ENCODE data around the gene HLA-DMA.
A peak's percentile ranks its signal among the peaks of the same experiment; 100 is the strongest.

Gene HLA-DMA

GRCh38 chr6:32952817-32953739 is at the start of gene HLA-DMA:
Gene HLA-DMA (minus strand): TSS chr6:32953097. CDS start chr6:32953036, 61 bp downstream.
- peak; percentile 76 for DNase-seq

- no peak for DNase-seq
Observed at GRCh38 chr6:33001685-33002084, 48.8 kb upstream of the HLA-DMA start.

DNA sequence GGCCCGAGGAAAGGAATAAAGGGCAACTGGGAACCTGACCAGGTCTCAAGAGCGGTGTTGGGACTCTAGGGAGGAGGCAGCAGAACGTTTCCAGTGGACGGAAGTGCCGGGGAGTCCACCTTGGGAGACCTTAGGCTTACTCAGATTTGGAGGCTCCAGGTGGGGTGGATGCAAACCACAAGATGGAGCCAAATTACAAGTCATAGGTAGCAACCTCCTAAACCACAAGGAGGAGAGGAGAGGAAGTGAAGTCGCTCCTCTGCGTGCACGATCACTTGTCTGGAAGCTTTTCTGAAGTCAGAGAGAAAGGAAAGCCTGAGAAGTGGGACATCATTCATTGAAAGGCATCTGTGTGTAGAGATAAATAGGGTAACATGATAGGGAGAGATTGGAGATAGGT is 47.2 kb upstream of the HLA-DMA start:
- DNase-seq, result no peak

DNA sequence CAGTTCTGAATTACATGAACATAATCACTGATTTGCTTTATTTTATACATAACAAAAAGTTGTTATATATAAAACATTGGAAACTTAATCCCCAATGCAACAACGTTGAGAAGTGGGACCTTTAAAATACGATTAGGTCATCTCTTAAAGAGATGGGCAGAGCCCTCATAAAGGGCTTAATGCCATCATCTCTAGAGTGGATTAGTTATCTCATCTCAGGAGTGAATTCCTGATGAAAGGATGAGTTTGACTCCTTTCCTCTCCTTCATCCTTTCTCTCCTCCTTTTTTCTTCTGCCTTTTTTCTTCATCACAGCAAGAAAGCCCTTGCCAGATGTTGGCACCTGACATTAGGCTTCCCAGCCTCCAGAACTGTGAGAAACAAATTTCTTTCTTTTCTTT is 42.6 kb upstream of the HLA-DMA start:
- DNase-seq, result no peak

GRCh38 chr6:32993363-32993973 is 40.6 kb upstream of the HLA-DMA start:
- no peak for DNase-seq

- no peak for DNase-seq
Observed at GRCh38 chr6:32991972-32992371, 39.1 kb upstream of the HLA-DMA start.

- DNase-seq, result no peak
Observed at GRCh38 chr6:32989368-32989767, 36.5 kb upstream of the HLA-DMA start.

GRCh38 chr6:32984622-32985389 is 31.9 kb upstream of the HLA-DMA start:
- peak; percentile 93 for DNase-seq

GRCh38 chr6:32983964-32984621 is 31.2 kb upstream of the HLA-DMA start:
- no peak for DNase-seq

- DNase-seq, result no peak
Observed at GRCh38 chr6:32983493-32983848, 30.6 kb upstream of the HLA-DMA start.

GRCh38 chr6:32982702-32983492 is 30.0 kb upstream of the HLA-DMA start:
- DNase-seq, result no peak

DNA sequence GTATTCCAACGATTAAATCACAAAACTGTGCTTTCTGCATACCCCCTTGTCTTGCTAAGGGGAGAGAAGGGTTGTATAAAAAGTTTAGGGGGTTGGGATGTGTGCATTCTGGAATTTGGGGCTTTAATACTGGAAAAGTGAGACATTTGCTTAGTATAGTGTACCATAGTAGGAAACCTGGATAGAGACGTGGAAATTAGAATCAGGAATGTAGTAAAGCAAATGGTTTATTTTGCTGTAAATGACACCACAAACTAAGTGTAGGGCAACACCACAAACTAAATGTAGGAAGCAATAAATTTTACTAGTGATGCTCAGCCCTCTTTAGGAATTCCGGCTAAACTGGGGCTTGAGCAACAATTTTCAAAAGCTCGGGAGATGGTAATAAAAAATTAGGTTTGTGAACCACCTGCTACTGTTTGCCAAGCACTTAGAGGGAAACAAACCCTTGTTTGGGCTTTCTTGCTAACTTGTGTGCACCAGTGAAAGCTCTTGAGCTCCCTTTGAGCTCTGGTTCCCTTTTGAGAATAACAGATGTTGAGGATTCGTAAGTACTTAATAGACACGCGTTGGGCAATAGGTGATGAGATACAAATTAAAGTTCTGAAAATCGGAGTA is 29.3 kb upstream of the HLA-DMA start:
- no peak for DNase-seq

DNA sequence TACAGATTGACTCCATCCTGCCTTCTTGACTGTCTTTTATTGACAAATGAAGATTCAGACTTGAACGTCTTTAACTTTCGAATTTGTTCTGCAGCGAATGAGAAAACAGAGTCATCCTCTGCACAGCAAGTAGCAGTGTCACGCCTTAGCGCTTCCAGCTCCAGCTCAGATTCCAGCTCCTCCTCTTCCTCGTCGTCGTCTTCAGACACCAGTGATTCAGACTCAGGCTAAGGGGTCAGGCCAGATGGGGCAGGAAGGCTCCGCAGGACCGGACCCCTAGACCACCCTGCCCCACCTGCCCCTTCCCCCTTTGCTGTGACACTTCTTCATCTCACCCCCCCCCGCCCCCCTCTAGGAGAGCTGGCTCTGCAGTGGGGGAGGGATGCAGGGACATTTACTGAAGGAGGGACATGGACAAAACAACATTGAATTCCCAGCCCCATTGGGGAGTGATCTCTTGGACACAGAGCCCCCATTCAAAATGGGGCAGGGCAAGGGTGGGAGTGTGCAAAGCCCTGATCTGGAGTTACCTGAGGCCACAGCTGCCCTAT is 27.7 kb upstream of the HLA-DMA start:
- no peak for DNase-seq

GRCh38 chr6:32979720-32980487 is 27.0 kb upstream of the HLA-DMA start:
- no peak for DNase-seq

DNA sequence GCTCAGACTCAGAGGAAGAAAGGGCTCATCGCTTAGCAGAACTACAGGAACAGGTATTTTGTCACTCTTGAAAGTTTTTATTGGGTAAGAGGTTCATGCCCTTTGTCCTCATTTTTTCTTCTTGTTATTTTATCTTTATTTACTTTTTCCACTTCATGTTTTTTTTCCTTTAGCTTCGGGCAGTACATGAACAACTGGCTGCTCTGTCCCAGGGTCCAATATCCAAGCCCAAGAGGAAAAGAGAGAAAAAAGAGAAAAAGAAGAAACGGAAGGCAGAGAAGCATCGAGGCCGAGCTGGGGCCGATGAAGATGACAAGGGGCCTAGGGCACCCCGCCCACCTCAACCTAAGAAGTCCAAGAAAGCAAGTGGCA is 25.0 kb upstream of the HLA-DMA start:
- no peak for DNase-seq

- DNase-seq, result no peak
Observed at GRCh38 chr6:32977272-32977952, 24.5 kb upstream of the HLA-DMA start.

GRCh38 chr6:32976334-32977069 is 23.6 kb upstream of the HLA-DMA start:
- DNase-seq, result no peak

- no peak for DNase-seq
Observed at GRCh38 chr6:32975886-32976285, 23.0 kb upstream of the HLA-DMA start.
